H1 (cell line): ENCODE measurements around the gene FADS2. TPM values are rescaled to one million over a fixed set of nuclear protein-coding genes. Genes with fewer than 3 reads are reported as not detected.

Source experiments
- CTCF ChIA-PET: fragments of 300-600 bp; sonication (Branson Sonifier 250); formaldehyde crosslinking; loops from one replicate; lab custom pipeline; 2021; ENCODE audit not compliant: partially characterized antibody; lab: Charles Lee
- POLR2A ChIA-PET: fragments of 300-600 bp; sonication (Branson Sonifier 250); formaldehyde crosslinking; loops from one replicate; lab custom pipeline; 2021; ENCODE audit warnings: inconsistent platforms; ENCODE audit not compliant: partially characterized antibody; lab: Charles Lee
- DNase-seq, 2 experiments: peaks; one replicate each; pipeline versions ENCODE4 v3.0.0 to v3.0.0-alpha.2; 2010 to 2022; ENCODE audit warnings: low spot score in 2 of 2, low read depth in 1 of 2, mixed read lengths in 1 of 2
- FAIRE-seq: peaks from 2 replicates; lab custom pipeline; 2011; peaks lifted over from hg19 to GRCh38; lab: Jason Lieb, UNC
- H2AFZ ChIP-seq: 2 replicates; pipeline ENCODE4 v1.8.1; 2012; ENCODE audit warnings: low read length, inconsistent platforms
- H2AK5ac ChIP-seq: 2 replicates; pipeline ENCODE4 v1.6.1; 2013; ENCODE audit warnings: low read depth, low read length
- H2BK120ac ChIP-seq: replicated peaks from 2 replicates; pipeline ENCODE3; 2013; ENCODE audit warnings: low read depth, low read length, inconsistent platforms
- H2BK12ac ChIP-seq: 2 replicates; pipeline ENCODE4 v1.6.1; 2013; ENCODE audit warnings: low read depth, low read length
- H2BK15ac ChIP-seq: 2 replicates; pipeline ENCODE4 v1.6.1; 2013; ENCODE audit warnings: low read length
- H2BK20ac ChIP-seq: 2 replicates; pipeline ENCODE4 v1.6.1; 2013; ENCODE audit warnings: low read length
- H2BK5ac ChIP-seq: 2 replicates; pipeline ENCODE4 v1.6.1; 2013; ENCODE audit warnings: low read depth, low read length
- H3K14ac ChIP-seq: 2 replicates; pipeline ENCODE4 v1.6.1; 2013; ENCODE audit warnings: inconsistent platforms; ENCODE audit not compliant: insufficient read length
- H3K18ac ChIP-seq: 2 replicates; pipeline ENCODE4 v1.6.1; 2013; ENCODE audit warnings: low read length; ENCODE audit errors: extremely low read depth
- H3K23ac ChIP-seq: 2 replicates; pipeline ENCODE4 v1.6.1; 2013; ENCODE audit warnings: inconsistent platforms; ENCODE audit not compliant: insufficient read length
- H3K23me2 ChIP-seq: 2 replicates; pipeline ENCODE4 v1.6.1; 2013; ENCODE audit warnings: low read depth, low read length
- H3K27ac ChIP-seq: 2 replicates; pipeline ENCODE4 v1.6.1; 2011; ENCODE audit warnings: low read depth, low read length, inconsistent platforms
- H3K27me3 ChIP-seq, 4 experiments: replicated peaks in 1 of 4; 1 replicate in 1 of 4; 2 replicates in 3 of 4; pipeline versions ENCODE4 v1.6.1 to v1.8.1; 2011 to 2013; ENCODE audit warnings: low read length in 3 of 4, mild to moderate bottlenecking in 3 of 4, inconsistent platforms in 2 of 4, mixed read lengths in 2 of 4, moderate library complexity in 1 of 4; ENCODE audit not compliant: control insufficient read depth in 3 of 4, insufficient read depth in 3 of 4; ENCODE audit errors: extremely low read depth in 1 of 4
- H3K36me3 ChIP-seq, 4 experiments: 2 replicates each; pipeline versions ENCODE4 v1.6.1 to v1.8.1; 2011 to 2013; ENCODE audit warnings: mild to moderate bottlenecking in 4 of 4, low read length in 3 of 4, moderate library complexity in 2 of 4, control low read depth in 1 of 4, inconsistent platforms in 1 of 4; ENCODE audit not compliant: insufficient read depth in 4 of 4, control insufficient read depth in 2 of 4
- H3K4ac ChIP-seq: replicated peaks from 2 replicates; pipeline ENCODE3; 2013; ENCODE audit warnings: low read length, low read depth, mixed read lengths, inconsistent platforms; ENCODE audit not compliant: insufficient read length
- H3K4me1 ChIP-seq, 4 experiments: replicated peaks in 1 of 4; 1 replicate in 1 of 4; 2 replicates in 3 of 4; pipeline versions ENCODE4 v1.6.1 to v1.8.1; 2011 to 2013; ENCODE audit warnings: low read length in 3 of 4, inconsistent platforms in 2 of 4, mixed read lengths in 1 of 4; ENCODE audit not compliant: insufficient read depth in 4 of 4, control insufficient read depth in 3 of 4
- H3K4me2 ChIP-seq, 2 experiments: 2 replicates each; pipeline versions ENCODE4 v1.6.1 to v1.8.1; 2011 to 2013; ENCODE audit warnings: low read depth in 2 of 2, low read length in 2 of 2, control low read depth in 1 of 2, inconsistent platforms in 1 of 2, mild to moderate bottlenecking in 1 of 2; ENCODE audit not compliant: insufficient read depth in 1 of 2
- H3K4me3 ChIP-seq, 4 experiments: fragments of 200-600, 300-600 bp in 1 of 4; sonication (generic), shearing (Covaris generic), sonication (Bioruptor Twin) in 1 of 4; 2 replicates each; pipeline versions ENCODE4 v1.5.1 to v1.8.1; 2011 to 2016; ENCODE audit warnings: low read length in 4 of 4, low read depth in 3 of 4, control low read depth in 2 of 4, inconsistent platforms in 2 of 4, mild to moderate bottlenecking in 2 of 4, mixed read lengths in 1 of 4, moderate library complexity in 1 of 4; ENCODE audit not compliant: insufficient read depth in 2 of 4; ENCODE audit errors: extremely low read depth in 1 of 4
- H3K56ac ChIP-seq: replicated peaks from 2 replicates; pipeline ENCODE3; 2013; ENCODE audit warnings: low read depth, mild to moderate bottlenecking, mixed read lengths, low read length, inconsistent platforms; ENCODE audit not compliant: insufficient read length
- H3K79me1 ChIP-seq: 2 replicates; pipeline ENCODE4 v1.6.1; 2013; ENCODE audit warnings: low read depth, low read length, control low read depth
- H3K79me2 ChIP-seq, 2 experiments: 2 replicates each; pipeline versions ENCODE4 v1.6.1 to v1.8.1; 2012 to 2013; ENCODE audit warnings: low read length in 2 of 2, mild to moderate bottlenecking in 2 of 2, inconsistent platforms in 1 of 2; ENCODE audit not compliant: insufficient read depth in 2 of 2, control insufficient read depth in 1 of 2
- H3K9ac ChIP-seq, 4 experiments: replicated peaks in 1 of 4; 1 replicate in 1 of 4; 2 replicates in 3 of 4; pipeline versions ENCODE4 v1.6.1 to v1.8.1; 2011 to 2013; ENCODE audit warnings: low read depth in 3 of 4, low read length in 3 of 4, control low read depth in 2 of 4, mild to moderate bottlenecking in 2 of 4, moderate library complexity in 2 of 4, inconsistent platforms in 1 of 4; ENCODE audit errors: extremely low read depth in 1 of 4
- H3K9me3 ChIP-seq, 2 experiments: 2 replicates each; pipeline versions ENCODE4 v1.6.1 to v1.8.1; 2012 to 2013; ENCODE audit warnings: mild to moderate bottlenecking in 2 of 2, moderate library complexity in 2 of 2, control low read depth in 1 of 2, inconsistent platforms in 1 of 2, low read depth in 1 of 2, low read length in 1 of 2, mixed read lengths in 1 of 2; ENCODE audit not compliant: insufficient read depth in 2 of 2
- H4K20me1 ChIP-seq, 2 experiments: replicated peaks in 1 of 2; 2 replicates each; pipeline versions ENCODE3 to v1.8.1; 2011 to 2013; ENCODE audit warnings: inconsistent platforms in 2 of 2, low read length in 2 of 2, mild to moderate bottlenecking in 1 of 2; ENCODE audit not compliant: insufficient read depth in 2 of 2, control insufficient read depth in 1 of 2
- H4K5ac ChIP-seq: 2 replicates; pipeline ENCODE4 v1.6.1; 2013; ENCODE audit warnings: low read length, low read depth, mixed read lengths, inconsistent platforms; ENCODE audit not compliant: insufficient read length
- H4K8ac ChIP-seq: 2 replicates; pipeline ENCODE4 v1.8.0; 2013; ENCODE audit warnings: mild to moderate bottlenecking, moderate library complexity, low read length, inconsistent platforms; ENCODE audit not compliant: insufficient read depth; ENCODE audit errors: extremely low read depth
- H4K91ac ChIP-seq: replicated peaks from 2 replicates; pipeline ENCODE3; 2013; ENCODE audit warnings: low read length, mixed read lengths, inconsistent platforms; ENCODE audit not compliant: insufficient read length
- EP300 ChIP-seq, 2 experiments: IDR thresholded peaks; 1 replicate in 1 of 2; 2 replicates in 1 of 2; pipeline ENCODE4 v1.6.1; 2011 to 2012; ENCODE audit warnings: low read depth in 2 of 2, low read length in 2 of 2, mild to moderate bottlenecking in 2 of 2, borderline replicate concordance in 1 of 2, inconsistent platforms in 1 of 2, moderate library complexity in 1 of 2
- MAFK ChIP-seq: IDR thresholded peaks from 2 replicates; pipeline ENCODE4 v1.6.1; 2012; ENCODE audit warnings: low read depth, mild to moderate bottlenecking, improper control_type of control experiment, low read length
- NANOG ChIP-seq: IDR thresholded peaks from 2 replicates; pipeline ENCODE4 v1.6.1; 2011; ENCODE audit warnings: low read length, low read depth, mild to moderate bottlenecking, inconsistent platforms; ENCODE audit not compliant: insufficient read depth, poor library complexity, severe bottlenecking
- SAP30 ChIP-seq: fragments of 300-600 bp; sonication (generic); IDR thresholded peaks from 2 replicates; pipeline ENCODE4 v1.7.1; 2012; ENCODE audit warnings: low read length, moderate library complexity, mild to moderate bottlenecking, inconsistent platforms; ENCODE audit not compliant: insufficient read depth, insufficient replicate concordance
- SIN3A ChIP-seq, 2 experiments: IDR thresholded peaks in 1 of 2; conservative IDR thresholded peaks in 1 of 2; 2 replicates each; pipeline ENCODE4 v1.6.1; 2011 to 2012; ENCODE audit warnings: low read length in 2 of 2, improper control_type of control experiment in 1 of 2, low read depth in 1 of 2, mild to moderate bottlenecking in 1 of 2
- SP1 ChIP-seq: IDR thresholded peaks from 2 replicates; pipeline ENCODE4 v1.6.1; 2011; ENCODE audit warnings: low read depth, low read length
- SUZ12 ChIP-seq: fragments of 200-600 bp; sonication (generic); IDR thresholded peaks from 2 replicates; pipeline ENCODE4 v1.6.1; 2012; ENCODE audit warnings: mild to moderate bottlenecking, inconsistent platforms, low read length, moderate library complexity, mixed read lengths
- USF2 ChIP-seq: IDR thresholded peaks from 2 replicates; pipeline ENCODE4 v1.6.1; 2011; ENCODE audit warnings: low read length, improper control_type of control experiment
- WGBS, 2 experiments: shearing (Covaris generic) in 1 of 2; methylation state at CpG; one replicate each; pipeline versions ENCODE4 v1.1.6 to v1.1.7; 2013 to 2015; ENCODE audit warnings: low lambda C conversion rate in 2 of 2, mixed read lengths in 2 of 2, inconsistent platforms in 1 of 2, low coverage in 1 of 2, missing lambda C conversion rate in 1 of 2; ENCODE audit not compliant: insufficient replicate concordance in 2 of 2, insufficient coverage in 1 of 2, insufficient read length in 1 of 2; ENCODE audit errors: extremely low coverage in 1 of 2, missing lambda C conversion rate in 1 of 2; 5-methylcytosine and 5-hydroxymethylcytosine counted together
- polyA plus RNA-seq, 7 experiments: library from polyadenylated mRNA; depleted of rRNA in 3 of 7; stranded (reverse) in 5 of 7; unstranded in 2 of 7; fragments of >200 nt in 5 of 7; fragments of 200-250 nt in 2 of 7; gene quantifications; 1 replicate in 5 of 7; 2 replicates in 1 of 7; 4 replicates in 1 of 7; pipeline versions ENCODE4 v1.2.1 to v1.2.3, GENCODE V29; 2011 to 2013; ENCODE audit warnings: missing spikeins in 2 of 7, mixed read lengths in 2 of 7
- total RNA-seq: library from RNA; stranded (reverse); fragmentation: NEBNext Ultra II Directional; extraction: Animal tissue kit (Norgen Biotek cat#: 25700); gene quantifications from 2 replicates; pipeline ENCODE4 v1.2.1, GENCODE V29; 2021

The FADS2 gene
- total and polyA plus RNA-seq, 2 of the 8 experiments (the other 6 are each of a cell fraction or from before 2014, with no cell fraction given): 499 to 701 TPM

DNA sequence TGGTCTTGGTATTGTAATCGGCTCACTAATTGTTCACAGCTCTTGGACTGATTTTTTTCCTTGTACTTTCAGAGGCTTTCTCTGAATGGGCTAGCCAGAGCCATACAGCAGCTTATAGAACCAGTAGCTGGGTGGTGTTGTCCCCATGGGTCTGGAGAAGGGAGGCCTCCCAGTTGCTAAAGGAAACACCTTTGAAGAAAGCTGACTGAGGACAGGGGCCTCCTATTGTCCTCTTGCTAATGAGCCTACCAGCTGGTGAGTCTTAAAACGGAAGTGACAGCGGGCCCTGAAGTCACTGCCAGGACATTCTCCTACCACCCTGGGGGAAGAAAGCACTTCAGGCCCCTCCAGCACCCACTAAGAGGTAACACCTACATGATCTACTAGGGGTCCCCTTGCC lies 53.3 kb downstream of the FADS2 start:
- Histone ChIP-seq H2BK5ac (no peak overlapping the region), H3K14ac (no peak overlapping the region), H3K23me2 (no peaks in the 10 kb centered on the region), H4K5ac (no peak overlapping the region), H3K4me3 (peak overlapping the region in 1 of 4 experiments; percentile 20; a peak in 1 of 8 replicates), H3K27me3 (no peaks in the 10 kb centered on the region), H3K79me2 (no peaks in the 10 kb centered on the region), H3K4ac (no peak overlapping the region), H3K4me1 (peaks cover 0 to 17% (median 8%) of the 10 kb centered on the region in 4 experiments), H4K91ac (no peak overlapping the region), H4K8ac (peak overlapping the region; percentile 3; the same call in 1 of the 2 replicates), H3K36me3 (peaks cover 0 to 4% (median 0%) of the 10 kb centered on the region in 4 experiments; a peak in 1 of 8 replicates), H2AK5ac (no peak overlapping the region), H3K56ac (no peak overlapping the region), H2BK15ac (no peak overlapping the region), H3K4me2 (peak overlapping the region; percentile 23 to 55; a peak in 3 of 4 replicates), H3K23ac (no peak overlapping the region), H3K27ac (no peak overlapping the region), H2AFZ (no peak overlapping the region), H2BK120ac (no peak overlapping the region), H3K9ac (no peak overlapping the region; a peak in 1 of 7 replicates), H3K18ac (no peak overlapping the region), H3K9me3 (no peaks in the 10 kb centered on the region), H3K79me1 (no peaks in the 10 kb centered on the region; the same call in 1 of the 2 replicates), H4K20me1 (peaks cover 0 to 6% of the 10 kb centered on the region in 2 experiments), H2BK20ac (no peak overlapping the region), H2BK12ac (0 out of 2 replicates have a peak overlapping the region, but pooled peaks have one; percentile 60)
- ChIA-PET POLR2A (interaction anchor here (0.8 to 4.1 kb wide), 8 partner anchors 9 to 86 kb away, joined by 3 to 15 read pairs (median 4); partner anchors contain the start of genes FADS1, FADS2 and FTH1), CTCF (interaction anchor here (0.8 to 13.5 kb wide), 13 partner anchors 9 to 220 kb away, joined by 3 to 172 read pairs (median 4); partner anchors contain the start of gene FADS3)
- DNase-seq: no peak
- 44% methylated on average over 3 of the region's 3 CpGs; no CpG with 5 or more reads in 1 of the 2 experiments for WGBS, 2 experiments
- peak; percentile 42 for FAIRE-seq
- TF ChIP-seq NANOG (peak; percentile 19), SIN3A (conservative IDR thresholded peaks at IDR 0.05 in 1 of 2, IDR thresholded peaks at IDR 0.05 in 1 of 2; ENCODE audit: low read depth in 1 of 2, low read length in 2 of 2) (peak; percentile 92 to 97), USF2 (0 out of 2 replicates have a peak, but pooled peaks have one; percentile 14), MAFK (no peak), EP300 (IDR thresholded peaks at IDR 0.05; ENCODE audit: borderline replicate concordance in 1 of 2, low read depth in 2 of 2, low read length in 2 of 2) (0 out of 3 replicates have a peak, but pooled peaks of 1 of the 2 experiments have one; percentile 11), SP1 (0 out of 2 replicates have a peak, but pooled peaks have one; percentile 16), SUZ12 (no peak), SAP30 (peak; percentile 83)
- TF ChIP-seq, all 59 proteins: peak for 6
